ENCODE results near the gene ASGR1.

Gene ASGR1

GRCh38 chr17:7215652-7216180 is 36.5 kb upstream of the ASGR1 start:
- peak; percentile 15 to 34 for DNase-seq

GRCh38 chr17:7215136-7215638 is 36.0 kb upstream of the ASGR1 start:
- DNase-seq, result no peak

- DNase-seq, result peak; percentile 99
Measured at GRCh38 chr17:7214300-7215135, 35.3 kb upstream of the ASGR1 start.

- peak; percentile 92 to 94 for DNase-seq
Measured at GRCh38 chr17:7213895-7214299, 34.7 kb upstream of the ASGR1 start.

- DNase-seq, result no peak
Measured at GRCh38 chr17:7211491-7212273, 32.5 kb upstream of the ASGR1 start.

GRCh38 chr17:7208754-7209460 is 29.7 kb upstream of the ASGR1 start:
- no peak for DNase-seq

- no peak for DNase-seq
Measured at GRCh38 chr17:7208027-7208571, 28.9 kb upstream of the ASGR1 start.

- no peak for DNase-seq
Measured at GRCh38 chr17:7207120-7208001, 28.2 kb upstream of the ASGR1 start.

GRCh38 chr17:7205561-7205960 is 26.4 kb upstream of the ASGR1 start:
- DNase-seq, result no peak

- DNase-seq, result peak; percentile 94 to 96
Measured at GRCh38 chr17:7204828-7205461, 25.8 kb upstream of the ASGR1 start.

GRCh38 chr17:7204336-7204735 is 25.2 kb upstream of the ASGR1 start:
- DNase-seq, result no peak

GRCh38 chr17:7203391-7203790 is 24.2 kb upstream of the ASGR1 start:
- no peak for DNase-seq

GRCh38 chr17:7196651-7197401 is 17.7 kb upstream of the ASGR1 start:
- no peak for DNase-seq

- DNase-seq, result no peak
Measured at GRCh38 chr17:7195971-7196370, 16.8 kb upstream of the ASGR1 start.

- DNase-seq, result no peak
Measured at GRCh38 chr17:7192271-7192937, 13.2 kb upstream of the ASGR1 start.

GRCh38 chr17:7191571-7192270 is 12.6 kb upstream of the ASGR1 start:
- DNase-seq, result peak; percentile 36 to 52

- no peak for DNase-seq
Measured at GRCh38 chr17:7191069-7191468, 11.9 kb upstream of the ASGR1 start.

- DNase-seq, result no peak
Measured at GRCh38 chr17:7190276-7190917, 11.2 kb upstream of the ASGR1 start.

GRCh38 chr17:7186241-7186640 is 7.1 kb upstream of the ASGR1 start:
- peak; percentile 20 to 31 for DNase-seq
